ENCODE data around the gene NAV3.
"Not testable (repeated sequence)": the region's sequence is repeated elsewhere in the genome, so short reads cannot be mapped to it uniquely, and the experiment has no call there.

Gene NAV3

GRCh38 chr12:78055545-78055944 lies 224.9 kb downstream of the NAV3 start:
- DNase-seq, result no peak

DNA sequence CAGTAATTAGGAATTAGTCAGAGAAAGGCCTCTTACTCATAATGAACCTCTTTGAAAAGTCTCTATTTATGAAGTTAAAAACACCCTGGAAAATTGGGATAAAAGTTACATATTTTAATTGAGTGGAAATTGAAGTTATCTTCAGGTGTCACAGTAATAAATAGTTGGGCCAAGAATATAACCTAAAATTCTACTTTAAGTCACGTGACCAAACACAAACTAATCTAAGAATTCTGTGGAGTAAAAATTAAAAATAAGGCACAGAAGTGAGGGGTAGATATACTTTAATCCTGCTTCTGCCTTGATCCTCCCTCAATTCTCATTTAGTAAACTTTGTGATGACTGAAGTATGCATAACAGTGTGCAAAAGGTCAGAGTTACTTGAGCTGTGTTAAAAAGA lies 226.4 kb downstream of the NAV3 start:
- DNase-seq, result no peak

DNA sequence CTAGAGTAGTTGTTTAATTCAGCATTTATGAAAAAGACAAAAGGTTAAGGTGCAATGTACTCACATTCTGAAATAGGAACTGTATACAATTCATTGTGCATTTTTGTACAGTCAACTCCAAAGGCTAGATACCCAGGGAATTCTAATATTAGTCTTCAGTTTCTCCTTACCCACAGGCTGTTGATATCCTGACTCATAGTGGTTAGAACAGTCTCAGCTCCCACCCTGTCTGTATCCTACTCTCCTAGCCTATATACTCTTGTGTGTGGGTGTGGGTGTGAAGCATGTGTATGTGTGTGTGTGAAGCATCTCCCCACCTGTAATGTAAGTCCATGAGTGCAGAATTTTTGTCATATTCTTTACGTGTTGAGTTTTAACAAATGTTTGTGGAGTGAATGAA lies 229.5 kb downstream of the NAV3 start:
- no peak for DNase-seq

DNA sequence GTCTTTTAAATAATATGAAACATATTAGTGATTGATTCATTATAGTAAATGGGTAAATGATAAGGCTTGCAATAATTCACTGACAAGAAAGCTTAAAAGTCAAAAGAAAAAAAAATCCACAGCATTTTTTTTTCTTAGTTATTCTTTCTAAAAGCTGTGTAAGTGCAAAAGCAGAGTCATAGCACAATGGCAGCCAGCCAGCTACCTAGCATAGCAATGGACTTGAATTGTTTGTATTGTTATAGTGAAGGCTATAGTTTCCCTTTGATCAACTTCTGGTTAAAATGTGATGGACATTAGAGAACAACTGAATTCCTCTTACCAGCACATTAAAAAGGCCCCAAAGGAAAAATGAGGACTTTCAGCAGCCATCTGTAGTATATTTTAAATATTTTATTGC lies 232.1 kb downstream of the NAV3 start:
- no peak for DNase-seq

DNA sequence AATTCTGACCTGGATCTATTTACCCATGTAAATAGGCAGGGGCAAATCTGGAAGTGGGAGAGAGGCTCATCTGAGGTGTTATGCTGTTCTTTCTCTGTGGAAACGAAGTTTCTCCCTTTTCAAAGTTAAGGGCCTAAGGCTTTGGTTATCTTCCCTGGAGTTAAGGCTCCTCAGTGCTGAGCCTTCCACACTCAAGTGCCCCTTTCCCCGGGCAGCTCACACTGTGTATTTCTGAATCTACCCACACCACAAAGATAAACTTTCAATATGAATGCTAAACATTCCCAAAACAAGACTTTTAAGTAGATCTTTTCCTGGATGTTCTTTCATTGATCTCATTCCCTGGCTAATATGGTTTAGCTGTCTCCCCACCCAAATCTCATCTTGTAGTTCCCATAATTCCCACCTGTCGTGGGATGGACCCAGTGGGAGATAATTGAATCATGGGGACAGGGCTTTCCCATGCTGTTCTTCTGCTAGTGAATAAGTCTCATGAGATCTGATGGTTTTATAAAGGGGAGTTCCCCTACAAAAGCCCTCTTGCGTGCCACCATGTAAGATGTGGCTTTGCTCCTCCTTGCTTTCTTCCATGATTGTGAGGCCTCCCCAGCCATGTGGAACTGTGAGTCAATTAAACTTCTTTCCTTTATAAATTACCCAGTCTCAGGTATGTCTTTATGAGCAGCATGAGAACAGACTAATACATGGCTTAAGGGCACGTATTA lies 251.1 kb downstream of the NAV3 start:
- no peak for DNase-seq

DNA sequence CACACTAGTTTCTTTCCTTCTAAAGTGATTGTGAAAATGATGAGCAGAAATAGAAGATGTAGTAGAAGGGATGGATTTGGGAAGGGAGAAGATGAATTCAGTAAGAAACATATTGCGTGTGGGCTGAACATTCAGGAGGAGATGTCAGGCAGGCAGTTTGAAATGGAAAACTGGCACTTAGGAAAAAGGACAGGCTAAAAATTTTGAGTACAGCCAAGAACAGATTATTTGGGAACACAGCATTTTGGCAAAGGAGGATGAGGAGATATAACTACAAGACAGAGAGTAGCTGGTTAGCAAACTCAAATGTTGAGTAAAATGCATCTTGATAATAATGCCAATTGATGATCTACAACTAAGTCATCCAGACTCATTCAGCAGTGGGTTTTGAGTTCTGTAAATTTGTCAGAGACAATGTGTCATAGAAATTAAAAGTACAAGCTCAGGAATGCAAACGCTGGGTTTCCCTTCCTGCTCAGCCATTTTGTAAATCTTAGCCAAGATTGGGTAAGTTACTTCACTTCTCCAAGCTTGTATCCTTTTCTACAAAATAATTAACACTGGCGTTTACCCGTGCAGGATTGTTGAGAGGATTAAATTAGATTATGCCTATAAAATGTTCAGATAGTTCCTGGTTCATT lies 255.0 kb downstream of the NAV3 start:
- no peak for DNase-seq

DNA sequence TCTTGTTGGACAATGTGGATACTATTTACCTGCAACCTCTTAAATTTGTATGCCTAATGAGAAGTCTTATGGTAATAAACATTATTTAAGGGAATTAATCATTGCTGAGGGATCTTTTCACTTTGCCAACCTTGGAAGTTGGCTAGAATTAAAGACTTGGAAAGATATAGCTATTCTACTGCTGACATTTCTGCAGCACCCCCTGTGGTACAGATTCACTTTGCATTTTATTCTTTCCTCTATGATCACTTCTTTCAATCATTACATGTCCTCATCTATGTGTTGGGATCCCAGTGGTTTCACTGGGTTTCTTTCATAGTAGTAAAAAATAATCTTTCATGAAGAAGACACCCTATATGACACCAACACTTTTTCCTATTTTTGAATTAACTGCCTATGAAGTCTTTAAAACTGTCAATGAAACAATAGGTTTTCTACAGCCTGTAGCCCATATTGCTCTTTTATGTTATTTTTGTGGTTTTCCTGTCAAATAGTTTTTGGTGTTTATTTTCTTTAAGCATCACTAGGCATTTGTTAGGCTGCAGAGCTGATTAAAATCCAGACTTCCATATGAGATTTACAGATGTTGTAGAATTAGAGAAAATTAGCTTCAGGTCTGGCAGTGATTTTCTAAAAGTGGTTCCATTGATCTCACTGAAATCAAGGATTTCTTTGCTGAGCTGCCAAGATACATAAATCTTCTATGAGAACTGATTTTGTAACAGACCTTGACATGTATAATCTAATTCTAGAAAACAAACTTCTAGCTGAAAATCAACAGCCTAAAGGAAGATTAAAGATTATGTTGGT lies 256.1 kb downstream of the NAV3 start:
- no peak for DNase-seq

DNA sequence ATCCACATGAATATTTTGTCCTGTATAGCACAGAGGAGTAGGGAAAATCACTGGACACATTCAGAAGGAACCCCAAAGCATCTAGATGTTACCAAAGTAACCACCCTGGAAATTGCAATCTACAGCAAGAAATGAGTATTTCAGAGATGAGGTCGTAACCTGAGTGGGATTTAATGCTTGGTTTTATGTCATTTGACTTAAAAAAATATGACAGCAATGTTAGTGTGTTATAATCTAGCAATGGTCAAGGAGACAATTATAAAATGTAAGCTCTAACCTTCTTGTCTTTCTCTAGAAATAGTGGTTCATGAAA lies 256.6 kb downstream of the NAV3 start:
- no peak for DNase-seq

DNA sequence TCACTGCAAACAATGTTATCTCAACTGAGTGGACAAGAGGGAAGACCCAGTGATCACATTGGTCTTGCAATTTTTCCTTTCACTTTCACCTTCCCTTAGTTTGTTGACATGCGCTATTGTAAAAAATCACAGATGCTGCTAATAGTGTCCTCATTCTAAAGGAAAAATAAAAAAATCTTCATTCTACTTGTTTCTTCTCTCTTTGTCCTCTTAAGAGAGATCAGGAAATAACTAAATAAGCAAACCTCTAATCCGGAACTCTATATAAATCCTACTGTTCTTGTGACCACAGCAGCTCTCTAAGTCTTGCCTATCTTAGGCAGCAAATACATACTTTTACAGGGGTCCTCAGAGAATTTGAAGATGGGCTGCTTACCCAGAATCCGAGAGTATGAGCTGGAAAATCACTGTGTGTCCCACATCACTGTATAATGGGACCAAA lies 257.7 kb downstream of the NAV3 start:
- no peak for DNase-seq

GRCh38 chr12:78090266-78090665 lies 259.6 kb downstream of the NAV3 start:
- DNase-seq, result no peak

GRCh38 chr12:78095623-78096022 lies 264.9 kb downstream of the NAV3 start:
- no peak for DNase-seq

- no peak for DNase-seq
Observed at GRCh38 chr12:78096909-78097597, 266.4 kb downstream of the NAV3 start.

GRCh38 chr12:78099806-78100205 lies 269.1 kb downstream of the NAV3 start:
- no peak for DNase-seq

DNA sequence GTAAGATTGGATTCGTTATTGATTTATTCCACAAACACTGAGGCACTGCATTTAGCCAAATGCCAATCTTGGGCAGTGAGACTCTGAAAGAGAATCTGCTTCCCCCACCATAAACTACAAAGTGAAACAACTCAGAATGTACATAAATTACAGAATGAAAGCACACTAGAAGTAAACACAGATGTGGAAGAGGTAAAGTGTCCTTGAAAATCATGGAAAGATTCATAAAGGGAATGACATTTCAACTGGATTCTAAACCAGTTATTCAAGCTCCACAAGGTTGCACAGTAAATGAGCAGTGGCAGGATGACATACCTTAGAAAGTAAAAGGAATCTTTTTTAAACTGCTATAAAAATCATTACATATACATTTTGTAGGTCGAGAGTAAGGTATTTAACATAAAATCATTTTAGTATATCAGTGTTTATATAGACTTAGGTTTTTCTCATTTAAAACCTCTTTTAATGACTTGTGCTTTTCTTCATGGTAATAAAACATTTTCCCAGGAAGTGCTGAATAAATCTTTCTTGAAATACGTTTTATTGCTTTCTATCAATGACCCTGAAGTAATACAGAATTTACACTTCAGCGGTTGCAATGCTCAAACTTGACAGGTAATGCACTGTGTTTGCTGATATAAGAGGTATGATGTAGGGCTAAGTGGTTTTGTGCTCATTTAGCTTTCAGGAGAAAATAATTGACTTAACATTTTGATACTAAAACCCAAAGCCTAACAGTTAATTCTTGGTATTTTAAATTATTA lies 270.6 kb downstream of the NAV3 start:
- no peak for DNase-seq

DNA sequence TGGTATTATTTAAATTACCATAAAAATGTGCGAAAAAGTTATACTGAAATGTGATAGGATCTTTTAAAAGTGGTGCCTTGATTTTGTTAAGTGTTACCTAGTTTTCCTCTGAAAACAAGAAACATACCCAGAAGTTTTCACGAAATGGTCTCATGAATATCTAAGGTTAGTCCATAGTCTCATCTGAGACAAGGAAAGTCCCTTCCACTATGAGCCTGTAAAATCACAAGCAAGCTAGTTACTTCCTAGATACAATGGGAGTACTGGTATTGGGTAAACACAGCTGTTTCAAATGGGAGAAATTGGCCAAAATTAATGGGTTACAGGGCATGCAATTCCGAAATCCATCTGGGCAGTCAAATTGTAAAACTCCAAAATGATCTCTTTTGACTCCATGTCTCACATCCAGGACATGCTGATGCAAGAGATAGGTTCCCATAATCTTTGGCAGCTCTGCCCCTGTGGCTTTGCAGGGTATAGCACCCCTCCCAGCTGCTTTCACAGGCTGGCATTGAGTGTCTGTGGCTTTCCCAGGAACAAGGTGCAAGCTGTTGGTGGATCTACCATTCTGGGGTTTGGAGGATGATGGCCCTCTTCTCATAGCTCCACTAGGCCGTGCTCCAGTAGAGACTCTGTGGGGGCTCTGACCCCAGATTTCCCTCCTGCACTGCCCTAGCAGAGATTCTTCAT lies 271.4 kb downstream of the NAV3 start:
- no peak for DNase-seq

DNA sequence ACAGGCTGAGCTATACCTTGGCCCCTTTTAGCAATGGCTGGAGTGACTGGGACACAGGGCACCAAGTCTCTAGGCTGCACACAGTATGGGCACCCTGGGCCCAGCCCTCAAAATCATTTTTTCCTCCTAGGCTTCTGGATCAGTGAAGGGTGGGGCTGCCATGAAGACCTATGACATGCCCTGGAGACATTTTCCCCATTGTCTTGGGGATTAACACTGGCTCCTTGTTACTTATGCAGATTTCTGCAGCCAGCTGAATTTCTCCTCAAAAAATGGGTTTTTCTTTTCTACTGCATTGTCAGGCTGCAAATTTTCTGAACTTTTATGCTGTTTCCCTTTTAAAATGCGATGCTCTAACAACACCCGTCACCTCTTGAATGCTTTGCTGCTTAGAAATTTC lies 272.1 kb downstream of the NAV3 start:
- DNase-seq, result not testable (repeated sequence)

GRCh38 chr12:78115889-78116288 lies 285.2 kb downstream of the NAV3 start:
- no peak for DNase-seq

DNA sequence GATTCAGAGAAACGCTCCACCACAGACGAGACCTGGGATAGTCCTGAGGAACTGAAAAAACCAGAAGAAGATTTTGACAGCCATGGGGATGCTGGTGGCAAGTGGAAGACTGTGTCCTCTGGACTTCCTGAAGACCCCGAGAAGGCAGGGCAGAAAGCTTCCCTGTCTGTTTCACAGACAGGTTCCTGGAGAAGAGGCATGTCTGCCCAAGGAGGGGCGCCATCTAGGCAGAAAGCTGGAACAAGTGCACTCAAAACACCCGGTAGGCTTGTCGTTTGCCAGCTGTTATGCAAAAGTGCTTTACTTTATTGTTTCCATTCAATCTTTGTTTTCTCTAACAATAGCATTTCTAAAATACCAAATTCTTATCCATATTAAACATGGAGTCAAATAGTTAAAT lies 287.3 kb downstream of the NAV3 start:
- DNase-seq, result no peak

DNA sequence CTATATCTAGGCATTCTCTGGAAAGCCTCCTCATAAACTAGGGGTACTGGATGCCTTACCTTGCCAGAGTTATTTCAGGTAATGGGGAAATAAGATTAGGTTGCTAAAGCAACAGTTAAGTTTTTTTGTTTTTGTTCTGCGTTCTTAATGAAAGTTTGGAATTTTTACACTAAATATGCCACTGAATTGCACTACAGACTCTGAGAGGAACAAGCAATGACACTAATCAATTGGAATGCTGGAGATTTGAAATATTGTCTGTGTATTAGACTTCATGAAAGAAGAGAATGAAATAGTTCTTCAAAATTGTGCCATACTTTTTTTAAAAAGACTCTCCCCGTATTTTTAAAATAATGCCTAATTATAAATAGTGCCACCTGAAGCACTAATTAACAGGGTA lies 287.8 kb downstream of the NAV3 start:
- no peak for DNase-seq

DNA sequence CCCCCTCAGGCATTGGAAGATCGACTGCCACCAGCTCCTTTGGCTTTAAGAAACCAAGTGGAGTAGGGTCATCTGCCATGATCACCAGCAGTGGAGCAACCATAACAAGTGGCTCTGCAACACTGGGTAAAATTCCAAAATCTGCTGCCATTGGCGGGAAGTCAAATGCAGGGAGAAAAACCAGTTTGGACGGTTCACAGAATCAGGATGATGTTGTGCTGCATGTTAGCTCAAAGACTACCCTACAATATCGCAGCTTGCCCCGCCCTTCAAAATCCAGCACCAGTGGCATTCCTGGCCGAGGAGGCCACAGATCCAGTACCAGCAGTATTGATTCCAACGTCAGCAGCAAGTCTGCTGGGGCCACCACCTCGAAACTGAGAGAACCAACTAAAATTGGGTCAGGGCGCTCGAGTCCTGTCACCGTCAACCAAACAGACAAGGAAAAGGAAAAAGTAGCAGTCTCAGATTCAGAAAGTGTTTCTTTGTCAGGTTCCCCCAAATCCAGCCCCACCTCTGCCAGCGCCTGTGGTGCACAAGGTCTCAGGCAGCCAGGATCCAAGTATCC lies 288.7 kb downstream of the NAV3 start:
- no peak for DNase-seq

- no peak for DNase-seq
Observed at GRCh38 chr12:78120306-78120705, 289.6 kb downstream of the NAV3 start.
